HepG2 (cell line): Measurements from ENCODE around the gene CLCN2. TPM values are rescaled to one million over a fixed set of nuclear protein-coding genes. Genes with fewer than 3 reads are reported as not detected.
A peak's percentile ranks its signal among the peaks of the same experiment; 100 is the strongest.

Source experiments
- EEA1 ChIP-seq: sonication (generic); formaldehyde crosslinking; IDR thresholded peaks from 2 replicates; pipeline ENCODE4 v1.5.1; 2020; ENCODE audit warnings: mild to moderate bottlenecking, missing genetic modification reagents, borderline replicate concordance
- HNRNPK ChIP-seq: fragments of 200-400 bp; formaldehyde crosslinking; IDR thresholded peaks from 2 replicates; pipeline ENCODE4 v1.6.1; 2018; ENCODE audit warnings: low read length, low read depth, moderate library complexity, mild to moderate bottlenecking; ENCODE audit not compliant: poor library complexity, severe bottlenecking
- NFIC ChIP-seq: IDR thresholded peaks from 2 replicates; pipeline ENCODE4 v1.6.1; 2012; ENCODE audit warnings: mild to moderate bottlenecking, low read length, inconsistent platforms
- PAWR ChIP-seq: sonication (generic); formaldehyde crosslinking; IDR thresholded peaks from 2 replicates; pipeline ENCODE4 v1.4.0; 2020; ENCODE audit warnings: missing genetic modification reagents, mild to moderate bottlenecking, borderline replicate concordance
- RXRA ChIP-seq: sonication (generic); formaldehyde crosslinking; IDR thresholded peaks from 2 replicates; pipeline ENCODE4 v1.5.1; 2020; ENCODE audit warnings: missing genetic modification reagents
- ZNF317 ChIP-seq: sonication (generic); formaldehyde crosslinking; IDR thresholded peaks from 2 replicates; pipeline ENCODE4 v1.5.0; 2020; ENCODE audit warnings: mild to moderate bottlenecking, missing genetic modification reagents
- ZNF501 ChIP-seq: sonication (generic); formaldehyde crosslinking; IDR thresholded peaks from 2 replicates; pipeline ENCODE4 v1.5.1; 2020; ENCODE audit warnings: mild to moderate bottlenecking, moderate library complexity, missing genetic modification reagents
- ZNF563 ChIP-seq: sonication (generic); formaldehyde crosslinking; IDR thresholded peaks from 2 replicates; pipeline ENCODE4 v1.8.0; 2022; ENCODE audit warnings: mild to moderate bottlenecking, moderate library complexity, missing genetic modification reagents
- ZNF598 ChIP-seq: sonication (generic); formaldehyde crosslinking; IDR thresholded peaks from 2 replicates; pipeline ENCODE4 v1.5.1; 2020; ENCODE audit warnings: mild to moderate bottlenecking, missing genetic modification reagents, borderline replicate concordance
- polyA plus RNA-seq, 8 experiments: library from polyadenylated mRNA; depleted of rRNA in 3 of 8; stranded (reverse) in 7 of 8; unstranded in 1 of 8; fragments of >200 nt; fragmentation: Illumina TruSeq in 4 of 8; extraction: Trizol in 4 of 8; gene quantifications; 2 replicates each; pipeline versions ENCODE4 v1.2.1 to v1.2.3, GENCODE V29; 2011 to 2016; ENCODE audit warnings: low read depth in 4 of 8, missing spikeins in 1 of 8, mixed read lengths in 1 of 8; ENCODE audit not compliant: insufficient read depth in 1 of 8
- total RNA-seq, 5 experiments: library from RNA; depleted of rRNA; stranded (reverse); fragments of >200 nt; fragmentation: Illumina TruSeq; extraction: Trizol; gene quantifications; 2 replicates each; pipeline ENCODE4 v1.2.3, GENCODE V29; 2016; ENCODE audit warnings: low read depth in 1 of 5
- TF ChIP-seq, protein P1 (sequence below), 2 experiments: fragments of 450-650 bp in 1 of 2; sonication (generic) in 1 of 2; formaldehyde crosslinking in 1 of 2; IDR thresholded peaks; 2 replicates each; pipeline versions ENCODE4 v1.6.1 to v1.8.0; 2016 to 2022; ENCODE audit warnings: antibody characterized with exemption in 1 of 2, mild to moderate bottlenecking in 1 of 2, missing genetic modification reagents in 1 of 2
- TF ChIP-seq, protein P2 (sequence below): IDR thresholded peaks from 2 replicates; pipeline ENCODE4 v1.6.1; 2012; ENCODE audit warnings: low read length, improper control_type of control experiment
- TF ChIP-seq, protein P3 (sequence below): sonication (generic); formaldehyde crosslinking; IDR thresholded peaks from 2 replicates; pipeline ENCODE4 v1.4.0; 2020; ENCODE audit warnings: missing genetic modification reagents, borderline replicate concordance

CLCN2 gene
- total and polyA plus RNA-seq, 2 of the 13 experiments (the other 11 are each of a cell fraction or from before 2014, with no cell fraction given) = 11.4 to 13.5 TPM

DNA sequence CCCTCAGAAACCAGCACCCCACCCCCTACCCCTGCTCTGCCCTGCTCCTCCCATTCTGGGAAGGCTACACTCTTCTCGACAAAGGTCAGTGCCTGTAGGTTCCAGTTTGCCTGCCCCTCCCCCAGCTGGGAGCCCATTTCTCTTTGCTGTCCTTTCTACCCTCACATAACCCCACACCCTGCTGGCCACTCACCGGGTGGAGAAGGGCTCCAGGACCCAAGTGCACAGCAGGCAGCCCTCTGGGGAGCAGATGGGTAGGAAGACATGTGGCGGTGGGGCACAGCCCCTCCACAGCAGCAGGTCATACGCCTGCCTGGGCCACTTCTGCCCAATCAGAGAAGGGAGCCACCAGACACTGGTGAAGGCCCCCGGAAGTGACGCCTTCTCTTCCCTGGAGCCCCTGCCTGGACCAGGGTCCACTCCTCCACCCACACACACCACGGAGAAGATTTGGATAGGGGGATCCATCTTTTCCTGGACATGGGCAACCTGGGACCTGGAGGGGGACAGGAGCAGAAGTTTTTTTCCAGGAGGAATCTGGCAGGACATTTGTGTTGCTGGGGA is 16.6 kb upstream of the CLCN2 start, which contains the start of gene THPO (continued):
- TF ChIP-seq NFIC (no peak), HNRNPK (no peak), ZNF563 (CRISPR knock-in tag) (no peak), ZNF317 (CRISPR knock-in tag) (no peak), ZNF598 (0 out of 2 replicates have a peak, but pooled peaks have one; percentile 36), PAWR (CRISPR knock-in tag) (no peak), RXRA (peak; percentile 91), ZNF501 (CRISPR knock-in tag) (peak; percentile 87), EEA1 (CRISPR knock-in tag) (no peak)
- TF ChIP-seq, protein P1, sequence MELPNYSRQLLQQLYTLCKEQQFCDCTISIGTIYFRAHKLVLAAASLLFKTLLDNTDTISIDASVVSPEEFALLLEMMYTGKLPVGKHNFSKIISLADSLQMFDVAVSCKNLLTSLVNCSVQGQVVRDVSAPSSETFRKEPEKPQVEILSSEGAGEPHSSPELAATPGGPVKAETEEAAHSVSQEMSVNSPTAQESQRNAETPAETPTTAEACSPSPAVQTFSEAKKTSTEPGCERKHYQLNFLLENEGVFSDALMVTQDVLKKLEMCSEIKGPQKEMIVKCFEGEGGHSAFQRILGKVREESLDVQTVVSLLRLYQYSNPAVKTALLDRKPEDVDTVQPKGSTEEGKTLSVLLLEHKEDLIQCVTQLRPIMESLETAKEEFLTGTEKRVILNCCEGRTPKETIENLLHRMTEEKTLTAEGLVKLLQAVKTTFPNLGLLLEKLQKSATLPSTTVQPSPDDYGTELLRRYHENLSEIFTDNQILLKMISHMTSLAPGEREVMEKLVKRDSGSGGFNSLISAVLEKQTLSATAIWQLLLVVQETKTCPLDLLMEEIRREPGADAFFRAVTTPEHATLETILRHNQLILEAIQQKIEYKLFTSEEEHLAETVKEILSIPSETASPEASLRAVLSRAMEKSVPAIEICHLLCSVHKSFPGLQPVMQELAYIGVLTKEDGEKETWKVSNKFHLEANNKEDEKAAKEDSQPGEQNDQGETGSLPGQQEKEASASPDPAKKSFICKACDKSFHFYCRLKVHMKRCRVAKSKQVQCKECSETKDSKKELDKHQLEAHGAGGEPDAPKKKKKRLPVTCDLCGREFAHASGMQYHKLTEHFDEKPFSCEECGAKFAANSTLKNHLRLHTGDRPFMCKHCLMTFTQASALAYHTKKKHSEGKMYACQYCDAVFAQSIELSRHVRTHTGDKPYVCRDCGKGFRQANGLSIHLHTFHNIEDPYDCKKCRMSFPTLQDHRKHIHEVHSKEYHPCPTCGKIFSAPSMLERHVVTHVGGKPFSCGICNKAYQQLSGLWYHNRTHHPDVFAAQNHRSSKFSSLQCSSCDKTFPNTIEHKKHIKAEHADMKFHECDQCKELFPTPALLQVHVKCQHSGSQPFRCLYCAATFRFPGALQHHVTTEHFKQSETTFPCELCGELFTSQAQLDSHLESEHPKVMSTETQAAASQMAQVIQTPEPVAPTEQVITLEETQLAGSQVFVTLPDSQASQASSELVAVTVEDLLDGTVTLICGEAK (IDR thresholded peaks at IDR 0.05) = no peak
- TF ChIP-seq, protein P1 (CRISPR knock-in tag; IDR thresholded peaks at IDR 0.05) = no peak; the same call in 1 of the 2 replicates
- TF ChIP-seq, protein P2, sequence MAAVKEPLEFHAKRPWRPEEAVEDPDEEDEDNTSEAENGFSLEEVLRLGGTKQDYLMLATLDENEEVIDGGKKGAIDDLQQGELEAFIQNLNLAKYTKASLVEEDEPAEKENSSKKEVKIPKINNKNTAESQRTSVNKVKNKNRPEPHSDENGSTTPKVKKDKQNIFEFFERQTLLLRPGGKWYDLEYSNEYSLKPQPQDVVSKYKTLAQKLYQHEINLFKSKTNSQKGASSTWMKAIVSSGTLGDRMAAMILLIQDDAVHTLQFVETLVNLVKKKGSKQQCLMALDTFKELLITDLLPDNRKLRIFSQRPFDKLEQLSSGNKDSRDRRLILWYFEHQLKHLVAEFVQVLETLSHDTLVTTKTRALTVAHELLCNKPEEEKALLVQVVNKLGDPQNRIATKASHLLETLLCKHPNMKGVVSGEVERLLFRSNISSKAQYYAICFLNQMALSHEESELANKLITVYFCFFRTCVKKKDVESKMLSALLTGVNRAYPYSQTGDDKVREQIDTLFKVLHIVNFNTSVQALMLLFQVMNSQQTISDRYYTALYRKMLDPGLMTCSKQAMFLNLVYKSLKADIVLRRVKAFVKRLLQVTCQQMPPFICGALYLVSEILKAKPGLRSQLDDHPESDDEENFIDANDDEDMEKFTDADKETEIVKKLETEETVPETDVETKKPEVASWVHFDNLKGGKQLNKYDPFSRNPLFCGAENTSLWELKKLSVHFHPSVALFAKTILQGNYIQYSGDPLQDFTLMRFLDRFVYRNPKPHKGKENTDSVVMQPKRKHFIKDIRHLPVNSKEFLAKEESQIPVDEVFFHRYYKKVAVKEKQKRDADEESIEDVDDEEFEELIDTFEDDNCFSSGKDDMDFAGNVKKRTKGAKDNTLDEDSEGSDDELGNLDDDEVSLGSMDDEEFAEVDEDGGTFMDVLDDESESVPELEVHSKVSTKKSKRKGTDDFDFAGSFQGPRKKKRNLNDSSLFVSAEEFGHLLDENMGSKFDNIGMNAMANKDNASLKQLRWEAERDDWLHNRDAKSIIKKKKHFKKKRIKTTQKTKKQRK = no peak
- TF ChIP-seq, protein P3, sequence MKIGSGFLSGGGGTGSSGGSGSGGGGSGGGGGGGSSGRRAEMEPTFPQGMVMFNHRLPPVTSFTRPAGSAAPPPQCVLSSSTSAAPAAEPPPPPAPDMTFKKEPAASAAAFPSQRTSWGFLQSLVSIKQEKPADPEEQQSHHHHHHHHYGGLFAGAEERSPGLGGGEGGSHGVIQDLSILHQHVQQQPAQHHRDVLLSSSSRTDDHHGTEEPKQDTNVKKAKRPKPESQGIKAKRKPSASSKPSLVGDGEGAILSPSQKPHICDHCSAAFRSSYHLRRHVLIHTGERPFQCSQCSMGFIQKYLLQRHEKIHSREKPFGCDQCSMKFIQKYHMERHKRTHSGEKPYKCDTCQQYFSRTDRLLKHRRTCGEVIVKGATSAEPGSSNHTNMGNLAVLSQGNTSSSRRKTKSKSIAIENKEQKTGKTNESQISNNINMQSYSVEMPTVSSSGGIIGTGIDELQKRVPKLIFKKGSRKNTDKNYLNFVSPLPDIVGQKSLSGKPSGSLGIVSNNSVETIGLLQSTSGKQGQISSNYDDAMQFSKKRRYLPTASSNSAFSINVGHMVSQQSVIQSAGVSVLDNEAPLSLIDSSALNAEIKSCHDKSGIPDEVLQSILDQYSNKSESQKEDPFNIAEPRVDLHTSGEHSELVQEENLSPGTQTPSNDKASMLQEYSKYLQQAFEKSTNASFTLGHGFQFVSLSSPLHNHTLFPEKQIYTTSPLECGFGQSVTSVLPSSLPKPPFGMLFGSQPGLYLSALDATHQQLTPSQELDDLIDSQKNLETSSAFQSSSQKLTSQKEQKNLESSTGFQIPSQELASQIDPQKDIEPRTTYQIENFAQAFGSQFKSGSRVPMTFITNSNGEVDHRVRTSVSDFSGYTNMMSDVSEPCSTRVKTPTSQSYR (CRISPR knock-in tag) = peak; percentile 94
